Right renal pelvis (tissue), 4 donors: Measurements from ENCODE around the gene TSPEAR. TPM values are rescaled to one million over a fixed set of nuclear protein-coding genes. Genes with fewer than 3 reads are reported as not detected.
"Not testable (repeated sequence)": the region's sequence is repeated elsewhere in the genome, so short reads cannot be mapped to it uniquely, and the experiment has no call there.

Source experiments
- DNase-seq, 4 donors: peaks; one replicate each; pipeline ENCODE4 v3.0.0-alpha.2; 2013; ENCODE audit warnings: low read depth in 4 of 4, low spot score in 3 of 4, missing footprints in 1 of 4
- polyA plus RNA-seq, 4 donors: library from polyadenylated mRNA; unstranded; fragments of 120-200 nt; gene quantifications; one replicate each; pipeline ENCODE4 v1.2.1, GENCODE V29; 2013; ENCODE audit not compliant: insufficient read length in 4 of 4

The TSPEAR gene
- polyA plus RNA-seq, 4 donors: 0.60 to 1.2 (median 0.82) TPM

DNA sequence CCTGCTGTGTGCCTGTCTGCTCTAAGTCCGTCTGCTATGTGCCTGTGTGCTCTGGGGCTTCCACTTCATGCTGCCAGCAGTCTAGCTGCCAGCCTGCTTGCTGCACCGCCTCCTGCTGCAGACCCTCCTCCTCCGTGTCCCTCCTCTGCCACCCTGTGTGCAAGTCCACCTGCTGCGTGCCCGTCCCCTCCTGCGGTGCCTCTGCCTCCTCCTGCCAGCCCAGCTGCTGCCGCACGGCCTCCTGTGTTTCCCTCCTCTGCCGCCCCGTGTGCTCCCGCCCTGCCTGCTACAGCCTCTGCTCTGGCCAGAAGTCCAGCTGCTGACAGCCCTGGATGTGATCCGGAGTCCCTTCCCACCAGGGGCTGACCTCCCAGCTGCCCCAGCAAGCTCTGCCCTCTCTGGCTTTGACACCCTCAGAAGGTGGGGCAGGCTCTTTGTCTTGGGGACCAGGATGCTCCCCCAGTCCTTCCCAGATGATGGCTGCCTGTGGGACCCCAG lies 73.5 kb downstream of the TSPEAR start:
- not testable (repeated sequence) for DNase-seq

DNA sequence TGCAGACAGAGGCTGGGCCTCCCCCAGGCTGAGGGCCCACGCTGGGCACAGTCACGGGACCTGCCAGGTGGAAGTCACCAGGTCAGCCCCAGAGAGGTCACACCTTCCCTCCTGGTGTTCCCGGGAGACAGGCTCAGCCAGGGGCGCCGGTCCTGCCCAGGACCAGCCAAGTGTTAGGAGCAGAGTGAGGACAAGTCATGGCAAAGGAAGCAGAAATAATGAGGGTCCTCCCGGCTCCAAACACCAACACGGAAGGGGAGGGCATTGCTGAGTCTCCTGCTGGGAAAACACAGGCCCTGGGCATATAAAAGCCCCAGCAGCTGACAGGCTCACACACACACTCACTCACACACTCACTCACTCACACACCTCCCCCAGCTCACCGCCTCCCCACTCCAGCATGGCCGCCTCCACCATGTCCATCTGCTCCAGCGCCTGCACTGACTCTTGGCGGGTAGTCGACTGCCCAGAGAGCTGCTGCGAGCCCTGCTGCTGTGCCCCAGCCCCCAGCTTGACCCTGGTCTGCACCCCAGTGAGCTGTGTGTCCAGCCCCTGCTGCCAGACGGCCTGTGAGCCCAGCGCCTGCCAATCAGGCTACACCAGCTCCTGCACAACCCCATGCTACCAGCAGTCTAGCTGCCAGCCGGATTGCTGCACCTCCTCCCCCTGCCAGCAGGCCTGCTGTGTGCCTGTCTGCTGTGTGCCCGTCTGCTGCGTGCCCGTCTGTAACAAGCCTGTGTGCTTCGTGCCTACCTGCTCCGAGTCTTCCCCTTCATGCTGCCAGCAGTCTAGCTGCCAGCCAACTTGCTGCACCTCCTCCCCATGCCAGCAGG lies 74.1 kb downstream of the TSPEAR start, which contains the start of gene KRTAP10-10:
Gene KRTAP10-10 (plus strand): TSS at position 339 of the 833 bp plus-strand sequence. CDS start 62 bp downstream, at position 401.
- DNase-seq: no peak

DNA sequence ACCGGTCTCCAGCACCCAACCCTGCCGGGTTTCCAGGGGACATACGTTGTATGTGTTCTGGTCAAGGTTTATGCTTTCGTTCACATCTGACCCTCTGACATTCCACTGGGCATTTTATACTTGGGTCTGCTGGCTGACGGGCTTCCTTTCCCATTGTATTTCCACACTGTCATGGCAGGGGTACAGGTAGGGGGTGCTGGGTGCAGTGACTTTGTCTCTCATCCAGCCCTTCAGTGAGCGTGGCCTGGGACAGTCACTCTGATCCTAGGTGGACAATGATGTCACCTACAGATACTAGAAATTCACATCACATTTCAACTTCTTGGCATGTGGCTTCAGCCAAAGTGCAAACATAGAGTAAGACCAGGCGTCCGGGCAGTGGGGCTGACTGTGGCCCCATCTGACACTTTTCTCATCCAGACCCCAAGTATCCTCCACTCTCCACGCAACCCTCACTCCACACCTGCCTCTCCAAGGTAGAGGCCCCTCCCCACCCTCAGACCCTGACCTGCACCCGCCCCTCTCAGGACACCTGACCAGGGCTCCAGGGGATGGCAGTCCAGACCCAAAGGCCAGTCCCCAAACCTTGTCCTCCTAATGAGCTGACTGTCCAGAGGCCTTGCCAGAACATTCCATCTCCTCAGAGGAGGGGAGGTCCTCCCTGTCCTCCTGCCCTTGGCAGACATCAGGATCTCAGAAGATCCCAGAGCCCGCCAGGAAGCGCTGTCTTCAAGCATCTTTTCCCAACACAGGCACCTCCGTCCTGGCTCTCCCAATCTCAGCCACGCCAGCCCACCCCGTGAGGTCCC lies 75.0 kb downstream of the TSPEAR start:
- DNase-seq: no peak

DNA sequence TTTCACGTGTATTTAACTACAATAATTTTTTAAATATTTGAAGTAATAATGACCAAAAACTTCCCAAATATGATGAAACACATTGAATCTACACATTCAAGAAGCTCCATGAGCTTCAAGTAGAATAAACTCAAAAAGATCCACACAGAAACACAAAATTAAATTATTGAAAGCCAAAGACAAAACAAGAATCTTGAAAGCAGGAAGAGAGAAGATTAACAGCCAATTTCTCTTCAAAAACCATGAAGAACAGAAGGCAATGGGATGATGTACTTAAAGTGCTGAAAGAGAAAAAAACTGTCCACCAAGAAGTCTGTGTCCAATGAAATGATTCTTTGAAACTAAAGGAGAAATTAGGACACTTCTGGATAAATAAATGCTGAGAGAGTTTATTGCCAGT lies 79.3 kb downstream of the TSPEAR start:
- no peak for DNase-seq

DNA sequence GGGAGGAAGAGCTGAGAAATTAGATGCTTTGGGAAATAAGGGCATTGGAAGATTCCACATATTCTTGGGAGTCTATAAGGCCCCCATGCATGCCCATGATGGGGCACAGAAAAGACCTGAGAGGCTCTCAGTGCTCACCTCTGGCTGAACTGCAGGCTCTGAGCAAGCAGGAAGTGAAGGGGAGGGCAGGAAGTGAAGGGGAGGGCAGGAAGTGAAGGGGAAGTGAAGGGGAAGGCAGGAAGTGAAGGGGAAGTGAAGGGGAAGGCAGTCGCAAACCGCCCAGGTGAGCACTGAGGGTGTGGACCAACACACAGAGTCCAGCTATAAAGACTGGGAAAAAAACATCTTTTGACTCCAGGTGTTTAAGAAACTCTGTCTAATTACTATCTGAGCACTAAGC lies 80.9 kb downstream of the TSPEAR start:
- no peak for DNase-seq

DNA sequence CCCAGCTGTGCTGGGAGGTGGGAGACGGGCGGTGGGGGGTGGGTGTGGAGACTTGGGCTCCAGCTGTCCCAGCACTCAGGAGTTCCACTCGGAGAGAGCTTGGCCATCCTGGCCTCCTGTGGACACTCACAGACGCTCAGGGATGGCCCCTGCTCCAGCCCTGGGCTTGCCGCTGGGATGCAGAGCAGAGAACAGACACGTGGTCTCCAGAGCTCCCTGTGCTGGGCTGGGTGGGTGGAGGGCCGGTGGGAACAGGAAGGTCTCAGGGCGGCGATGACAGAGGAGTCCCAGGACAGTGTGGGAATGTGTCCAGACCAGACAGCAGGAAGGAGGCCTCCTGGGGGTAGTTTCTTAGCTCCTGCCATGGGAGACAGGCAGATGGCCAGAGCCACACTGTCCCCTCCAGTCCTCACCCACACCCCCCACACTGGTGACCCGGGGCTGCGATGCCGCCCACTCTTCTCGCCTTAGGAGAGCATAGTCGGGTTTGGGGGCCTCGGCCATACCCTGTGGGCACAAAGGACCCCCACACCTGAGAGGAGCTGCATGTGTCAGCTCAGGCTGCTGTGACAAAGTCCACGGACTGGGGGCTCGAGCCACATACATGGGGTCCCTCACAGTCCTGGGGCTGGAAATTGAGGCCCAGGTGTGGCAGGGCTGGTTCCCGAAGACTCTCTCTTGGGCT lies 82.5 kb downstream of the TSPEAR start:
- DNase-seq: no peak

DNA sequence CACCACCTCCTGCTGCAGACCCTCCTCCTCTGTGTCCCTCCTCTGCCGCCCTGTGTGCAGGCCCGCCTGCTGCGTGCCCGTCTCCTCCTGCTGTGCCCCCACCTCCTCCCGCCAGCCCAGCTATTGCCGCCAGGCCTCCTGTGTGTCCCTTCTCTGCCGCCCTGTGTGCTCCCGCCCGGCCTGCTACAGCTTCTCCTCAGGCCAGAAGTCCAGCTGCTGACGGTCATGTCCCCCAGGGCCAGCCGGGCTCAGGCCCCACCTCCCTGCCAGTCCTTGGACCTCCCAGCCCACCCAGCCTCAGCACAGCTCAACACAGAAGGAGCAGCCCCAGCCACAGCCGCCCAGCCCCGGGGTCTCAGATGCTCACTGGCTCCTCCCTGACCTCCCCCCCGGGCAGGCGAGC lies 83.5 kb downstream of the TSPEAR start:
- DNase-seq: not testable (repeated sequence)

DNA sequence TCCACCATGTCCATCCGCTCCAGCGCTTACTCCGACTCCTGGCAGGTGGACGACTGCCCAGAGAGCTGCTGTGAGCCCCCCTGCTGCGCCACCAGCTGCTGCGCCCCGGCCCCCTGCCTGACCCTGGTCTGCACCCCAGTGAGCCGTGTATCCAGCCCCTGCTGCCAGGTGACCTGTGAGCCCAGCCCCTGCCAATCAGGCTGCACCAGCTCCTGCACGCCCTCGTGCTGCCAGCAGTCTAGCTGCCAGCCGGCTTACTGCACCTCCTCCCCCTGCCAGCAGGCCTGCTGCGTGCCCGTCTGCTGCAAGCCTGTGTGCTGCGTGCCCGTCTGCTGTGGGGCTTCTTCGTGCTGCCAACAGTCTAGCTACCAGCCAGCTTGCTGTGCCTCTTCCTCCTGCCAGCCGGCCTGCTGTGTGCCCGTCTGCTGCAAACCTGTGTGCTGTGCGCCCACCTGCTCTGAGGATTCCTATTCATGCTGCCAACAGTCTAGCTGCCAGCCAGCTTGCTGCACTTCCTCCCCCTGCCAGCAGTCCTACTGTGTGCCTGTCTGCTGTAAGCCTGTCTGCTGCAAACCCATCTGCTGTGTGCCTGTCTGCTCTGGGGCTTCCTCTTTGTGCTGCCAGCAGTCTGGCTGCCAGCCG lies 84.1 kb downstream of the TSPEAR start:
- not testable (repeated sequence) for DNase-seq

DNA sequence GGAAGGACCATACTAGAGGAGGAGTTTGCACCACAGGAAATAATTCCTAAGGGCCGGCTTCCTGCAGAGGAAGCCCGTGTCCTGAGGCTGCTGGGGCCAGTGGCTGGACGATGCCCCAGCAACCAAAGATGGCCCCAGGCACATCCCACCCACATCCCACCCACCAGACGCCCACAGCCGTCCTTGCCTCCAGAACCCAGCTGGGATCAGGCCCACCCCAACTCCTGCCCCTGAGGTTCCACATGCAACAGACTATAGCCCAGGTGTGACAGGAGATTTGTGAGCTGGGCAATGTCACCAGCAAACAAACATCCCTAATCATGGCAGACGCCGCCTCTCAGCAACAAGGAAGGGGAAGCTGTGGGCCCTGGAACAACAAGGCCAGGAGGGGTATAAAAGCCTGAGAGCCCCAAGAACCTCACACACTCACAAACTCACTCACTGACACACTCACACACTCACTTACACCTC lies 84.7 kb downstream of the TSPEAR start, which contains the start of gene KRTAP10-9:
Gene KRTAP10-9 (plus strand): TSS at position 421 of the 471 bp plus-strand sequence. CDS start 79 bp downstream, outside the sequence.
- DNase-seq: no peak

DNA sequence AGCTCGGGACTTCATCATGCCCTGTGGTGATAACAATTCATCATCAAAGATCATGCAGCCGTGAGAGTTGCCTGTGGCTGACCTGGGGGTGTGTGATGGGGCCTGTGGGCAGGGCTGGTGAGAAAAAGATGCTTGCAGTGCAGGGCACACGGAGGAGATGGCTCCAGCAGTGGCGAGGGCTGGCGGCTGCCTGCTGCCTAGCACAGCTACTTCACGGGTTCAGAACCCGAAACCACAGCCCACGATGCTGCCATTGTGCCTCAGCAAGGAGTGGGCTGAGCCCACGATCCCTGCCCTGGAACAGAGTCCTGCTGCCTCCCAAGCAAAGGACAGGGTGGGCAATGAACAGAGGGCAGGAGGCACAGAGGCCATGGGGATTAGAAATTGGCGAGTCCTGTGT lies 85.1 kb downstream of the TSPEAR start:
- DNase-seq: no peak

DNA sequence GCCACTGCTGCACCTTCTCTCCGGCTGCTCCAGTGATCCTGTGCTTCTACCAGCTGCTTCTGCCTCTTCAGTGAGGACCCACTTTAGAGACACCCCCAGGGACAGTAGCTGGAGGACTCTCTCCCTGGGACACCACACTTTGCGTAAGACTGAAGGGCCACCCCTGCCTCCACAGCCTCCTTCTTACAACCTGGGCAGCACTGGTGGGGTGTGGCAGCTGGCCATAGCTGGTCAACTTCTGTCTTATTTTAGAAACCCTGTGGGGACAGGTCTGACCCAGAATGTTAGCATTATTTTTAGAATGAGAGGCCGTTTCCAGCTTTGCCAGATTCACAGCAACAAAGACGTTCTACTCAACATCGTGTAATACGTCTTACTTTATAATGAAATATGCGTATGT lies 85.6 kb downstream of the TSPEAR start:
- DNase-seq: no peak

DNA sequence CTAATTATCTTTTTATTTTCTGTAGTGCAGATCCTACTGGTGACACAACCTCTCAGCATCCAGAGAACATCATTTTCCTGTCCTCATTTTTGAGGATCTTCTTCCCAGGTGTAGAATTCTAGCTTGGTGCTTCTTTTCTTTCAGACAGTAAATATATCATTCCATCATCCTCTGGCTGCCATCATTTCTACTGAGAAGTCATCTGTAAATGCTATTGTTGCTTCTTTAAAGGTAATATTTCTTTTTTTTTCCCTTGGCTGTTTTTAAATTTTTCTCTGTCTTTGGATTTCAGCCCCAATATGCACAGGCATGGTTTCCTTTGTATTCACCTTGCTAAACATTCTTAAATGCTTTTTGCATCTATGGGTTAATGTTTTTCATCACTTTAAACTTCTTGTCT lies 87.8 kb downstream of the TSPEAR start:
- no peak for DNase-seq

DNA sequence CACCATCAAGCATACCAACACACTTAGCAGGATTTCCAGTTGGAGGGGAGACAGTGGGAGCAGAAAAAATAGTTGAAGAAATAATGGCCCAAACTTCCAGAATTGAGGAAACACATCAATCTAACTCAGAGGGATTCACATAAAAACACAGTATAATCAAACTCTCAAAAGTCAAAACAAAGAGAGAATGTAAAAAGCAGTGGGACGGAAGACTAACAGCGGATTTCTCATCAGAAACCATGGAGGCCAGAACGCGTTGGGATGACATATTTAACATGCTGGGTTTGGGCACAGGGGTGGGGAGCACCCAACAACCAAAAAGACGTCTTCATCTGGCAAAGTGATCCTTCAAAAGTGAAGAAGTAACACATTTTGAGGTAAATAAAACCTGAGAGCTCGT lies 91.5 kb downstream of the TSPEAR start:
- DNase-seq: no peak

DNA sequence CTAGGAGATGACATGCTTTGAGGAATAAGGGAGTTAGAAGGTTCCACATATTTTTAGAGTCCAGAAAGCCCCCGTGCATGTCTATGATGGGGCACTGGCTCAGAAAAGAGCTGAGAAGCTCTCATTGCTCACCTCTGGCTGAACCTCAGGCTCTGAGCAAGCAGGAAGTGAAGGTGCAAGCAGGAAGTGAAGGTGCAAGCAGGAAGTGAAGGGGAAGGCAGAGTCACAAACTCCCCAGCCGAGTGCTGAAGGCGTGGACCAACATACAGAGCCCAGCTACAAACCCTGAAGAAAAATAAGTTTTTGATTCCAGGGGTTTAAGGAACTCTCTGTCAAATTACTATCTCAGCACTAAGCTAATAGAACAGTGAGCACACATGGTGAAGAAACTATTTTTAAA lies 92.5 kb downstream of the TSPEAR start:
- no peak for DNase-seq

DNA sequence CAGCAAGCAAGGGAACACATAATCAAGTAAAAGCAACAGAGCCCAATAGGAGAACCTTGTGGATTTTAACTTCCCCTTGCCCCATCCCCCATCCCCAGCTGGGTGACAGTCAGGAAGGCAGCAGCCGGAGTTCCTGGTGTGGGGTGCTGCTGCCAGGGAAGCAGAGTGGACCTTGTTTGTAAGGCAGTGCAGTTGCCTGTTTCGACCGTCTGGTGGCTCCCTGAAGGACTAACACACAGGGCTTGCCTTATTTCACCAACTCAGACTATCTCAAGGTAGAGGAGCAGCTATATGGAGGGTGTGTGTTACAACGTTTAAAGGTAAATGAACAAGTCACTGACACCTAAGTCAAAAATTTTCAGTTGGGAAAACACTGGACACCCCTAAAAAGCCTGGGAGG lies 92.9 kb downstream of the TSPEAR start:
- DNase-seq: no peak

DNA sequence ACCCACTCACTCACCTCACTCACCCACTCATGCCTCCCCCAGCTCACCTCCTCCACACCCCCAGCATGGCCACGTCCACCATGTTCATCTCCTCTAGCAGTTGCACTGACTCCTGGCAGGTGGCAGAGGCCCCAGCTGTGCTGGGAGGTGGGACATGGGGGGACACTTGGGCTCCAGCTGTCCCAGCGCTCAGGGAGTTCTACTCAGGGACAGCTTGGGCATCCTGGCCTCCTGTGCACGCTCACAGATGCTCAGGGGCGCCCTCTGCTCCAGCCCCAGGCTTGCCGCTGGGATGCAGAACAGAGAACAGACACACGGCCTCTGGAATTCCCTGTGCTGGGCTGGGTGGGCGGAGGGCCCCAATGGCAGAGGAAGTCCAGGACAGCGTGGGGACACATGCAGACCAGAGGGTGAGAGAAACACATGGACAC lies 94.3 kb downstream of the TSPEAR start:
- no peak for DNase-seq

DNA sequence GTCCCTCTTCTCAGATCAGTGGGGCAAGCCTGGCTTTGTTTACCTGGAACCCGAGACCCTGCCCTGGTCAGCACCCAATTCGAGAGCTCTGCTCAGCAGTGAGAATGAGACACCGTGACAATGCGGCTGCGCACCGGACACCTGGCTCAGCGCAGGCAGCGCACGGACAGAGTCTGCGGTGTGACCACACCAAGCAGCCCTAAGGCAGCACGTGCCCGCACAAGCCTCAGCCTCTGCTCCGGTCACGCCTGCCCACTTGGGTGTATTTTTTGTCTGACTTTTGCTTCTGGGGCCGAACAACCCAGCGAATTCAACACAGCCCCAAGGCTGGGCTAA lies 94.8 kb downstream of the TSPEAR start:
- DNase-seq: no peak

DNA sequence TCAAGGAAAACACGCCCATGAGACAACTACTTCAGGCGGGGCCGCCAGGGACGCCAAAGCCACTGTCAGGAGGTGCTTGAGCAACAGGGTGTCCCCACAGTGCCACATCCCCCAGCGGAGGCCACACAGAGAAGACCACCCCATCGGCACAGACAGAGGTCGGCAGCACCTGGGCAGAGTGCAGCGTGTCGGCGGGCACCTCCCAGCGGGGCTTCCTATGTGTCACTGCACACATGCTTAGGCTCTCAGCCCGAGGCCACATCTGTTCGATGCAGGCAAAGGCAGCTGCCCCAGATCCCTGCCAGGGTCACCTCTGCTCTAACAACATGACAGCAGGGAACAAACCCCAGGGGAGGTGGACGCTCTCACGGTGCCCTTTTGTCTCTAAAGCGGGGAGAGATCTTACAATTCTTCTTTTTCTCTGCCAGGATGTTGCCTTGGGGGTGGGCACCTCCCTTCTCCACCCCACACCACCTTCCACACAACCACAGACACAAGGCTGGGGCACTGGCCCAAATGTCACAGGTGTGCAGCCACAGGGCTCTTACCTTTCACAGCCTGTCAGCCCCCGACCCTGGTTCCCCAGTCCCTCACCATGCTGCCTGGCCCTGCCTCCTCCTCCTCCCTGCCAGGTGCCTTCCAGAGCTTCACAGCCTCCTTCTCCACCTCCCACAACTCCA lies 95.3 kb downstream of the TSPEAR start:
- DNase-seq: no peak

DNA sequence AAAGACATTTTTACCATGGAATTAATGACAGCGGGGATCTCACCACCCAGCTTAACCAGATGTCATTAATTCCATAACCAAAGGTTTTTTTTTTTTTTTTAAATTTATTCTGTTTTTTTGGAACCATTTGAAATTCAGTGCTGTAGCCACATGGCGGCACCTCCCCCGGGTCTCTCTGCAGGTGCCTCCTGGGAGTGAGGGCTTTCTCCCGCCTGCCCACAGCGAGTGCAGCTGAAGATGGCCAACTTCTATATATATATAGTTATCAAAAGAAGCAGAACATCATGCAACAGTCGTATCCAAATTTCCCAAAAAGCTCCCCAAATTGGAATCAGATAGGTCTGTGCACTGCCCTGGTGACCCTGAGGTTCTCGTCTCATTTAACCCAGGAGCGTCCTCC lies 95.9 kb downstream of the TSPEAR start:
- no peak for DNase-seq

DNA sequence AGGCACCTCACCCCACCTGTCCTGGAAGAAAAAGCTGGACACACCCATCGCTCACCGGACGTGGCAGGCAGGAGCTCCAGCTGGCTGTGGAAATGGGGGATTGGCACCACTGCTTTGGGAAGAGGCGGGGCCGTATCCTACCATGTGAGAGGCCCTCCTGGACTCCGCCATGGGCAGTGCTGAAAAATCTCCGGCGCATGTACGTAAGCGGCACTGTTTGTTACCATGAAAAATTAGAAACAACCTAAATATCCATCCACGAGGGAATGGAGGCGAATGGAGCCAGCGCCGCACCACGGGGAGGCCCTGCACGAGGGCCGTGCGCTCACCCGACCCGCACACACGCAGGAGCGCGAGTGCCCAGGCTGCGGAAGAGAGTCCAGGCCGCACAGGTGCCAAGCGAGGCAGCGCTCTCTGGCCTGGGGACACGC lies 96.4 kb downstream of the TSPEAR start:
- DNase-seq: no peak
